Measurements from ENCODE around the gene SCMH1.

Gene SCMH1

GRCh38 chr1:40998668-40999067, 243.4 kb downstream of the SCMH1 start:
- DNase-seq (ENCODE audit: low spot score) = no peak

DNA sequence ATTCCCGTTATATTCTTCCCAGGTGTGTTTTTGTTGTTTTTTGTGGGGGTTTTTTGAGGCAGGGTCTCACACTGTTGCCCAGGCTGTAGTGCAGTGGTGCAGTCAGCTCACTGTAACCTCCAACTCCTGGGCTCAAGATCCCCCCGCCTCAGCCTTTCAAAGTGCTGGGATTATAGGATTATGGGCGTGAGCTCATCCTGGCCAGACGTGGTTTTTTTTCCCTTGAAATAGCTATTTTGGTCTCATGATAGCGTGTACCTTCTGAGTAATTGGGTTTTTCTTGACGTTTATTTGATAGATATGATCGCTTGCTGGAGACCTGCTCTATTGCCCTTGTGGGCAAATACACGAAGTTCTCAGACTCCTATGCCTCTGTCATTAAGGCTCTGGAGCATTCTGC, 245.0 kb downstream of the SCMH1 start:
- no peak for DNase-seq (ENCODE audit: low spot score)

DNA sequence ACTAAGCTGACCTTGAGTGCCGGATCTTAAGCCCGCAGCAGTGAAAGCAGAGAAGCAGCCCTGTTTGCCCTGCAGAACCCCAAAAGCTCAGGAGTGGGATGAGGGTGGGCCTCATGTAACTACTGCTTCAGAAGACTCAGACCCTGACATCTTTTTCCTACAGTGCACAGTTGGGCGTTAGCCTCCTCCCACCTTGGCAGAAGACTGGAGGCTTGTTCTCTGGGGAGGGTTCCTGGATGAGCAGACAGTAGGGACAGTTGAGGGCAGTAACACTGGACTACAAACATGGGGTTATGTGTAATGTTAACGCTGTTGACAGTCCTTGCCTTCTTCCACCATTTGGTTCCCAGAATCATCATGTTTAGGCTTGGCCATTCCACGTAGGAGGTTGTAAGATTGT, 253.0 kb downstream of the SCMH1 start:
- no peak for DNase-seq (ENCODE audit: low spot score)

- no peak for DNase-seq (ENCODE audit: low spot score)
Measured at GRCh38 chr1:40988280-40988679, 253.8 kb downstream of the SCMH1 start.

GRCh38 chr1:40987439-40988276, 254.4 kb downstream of the SCMH1 start:
- no peak for DNase-seq (ENCODE audit: low spot score)

DNA sequence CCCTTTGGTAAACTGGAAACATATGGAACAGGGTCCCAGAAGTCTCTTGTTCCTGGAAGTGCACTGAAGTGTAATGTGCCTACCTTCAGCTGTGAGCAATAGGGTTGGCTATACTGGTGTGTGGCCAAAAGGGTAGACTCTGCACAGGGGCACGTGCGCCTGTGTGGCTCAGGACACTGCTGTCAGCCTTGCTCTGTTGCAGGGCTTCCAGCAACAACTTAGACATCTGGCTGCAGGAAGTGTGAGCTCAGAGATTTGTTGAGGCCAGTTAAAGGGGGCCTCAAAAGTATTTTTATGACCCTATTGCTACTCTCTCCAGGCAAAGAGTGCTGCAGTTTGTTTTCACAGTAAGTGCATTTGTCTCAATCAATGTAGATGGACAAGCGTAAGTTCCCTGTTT, 255.2 kb downstream of the SCMH1 start:
- no peak for DNase-seq (ENCODE audit: low spot score)

DNA sequence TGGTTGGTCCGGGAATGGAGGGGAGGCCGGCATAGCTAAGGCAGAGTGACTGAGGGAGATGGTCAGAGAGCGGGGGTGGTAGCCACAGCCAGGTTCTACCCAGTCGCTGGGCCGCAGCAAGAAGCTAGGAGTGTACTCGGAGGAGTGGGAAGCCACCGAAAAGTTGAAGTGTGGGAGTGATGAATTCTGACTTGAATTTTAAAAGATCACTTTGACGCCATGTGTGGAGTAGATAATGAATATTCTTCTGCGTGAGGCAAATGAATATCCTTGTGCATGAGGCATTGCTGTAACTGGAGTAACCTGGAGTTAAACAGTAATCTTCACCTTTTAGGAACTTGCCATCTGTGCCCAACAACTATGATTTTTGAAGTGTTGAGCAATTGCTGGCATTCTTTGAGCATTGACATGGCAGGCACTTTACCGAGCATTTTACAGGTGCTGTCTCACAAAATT, 255.8 kb downstream of the SCMH1 start:
- no peak for DNase-seq (ENCODE audit: low spot score)

- DNase-seq (ENCODE audit: low spot score) = no peak
Measured at GRCh38 chr1:40985875-40986274, 256.2 kb downstream of the SCMH1 start.

- no peak for DNase-seq (ENCODE audit: low spot score)
Measured at GRCh38 chr1:40985161-40985560, 256.9 kb downstream of the SCMH1 start.

GRCh38 chr1:40984531-40984930, 257.6 kb downstream of the SCMH1 start:
- DNase-seq (ENCODE audit: low spot score) = no peak

DNA sequence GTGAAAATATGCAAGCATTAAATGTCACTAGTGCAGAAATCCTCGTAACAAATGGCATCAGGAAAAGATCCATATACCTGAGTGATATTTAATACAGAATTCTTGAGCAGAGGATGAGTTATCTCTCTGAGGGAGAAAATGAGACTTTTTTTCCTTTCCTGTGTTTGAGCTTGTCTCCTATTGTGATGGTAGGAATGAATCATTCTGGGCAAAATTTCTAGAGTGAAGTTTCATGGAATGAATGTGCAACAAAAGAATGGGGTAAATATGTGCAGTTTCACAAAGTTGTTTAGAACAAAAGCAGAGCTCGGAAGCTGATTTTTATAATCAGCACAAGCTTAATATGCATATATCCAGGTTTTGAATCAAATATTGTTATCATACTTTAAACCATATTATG, 258.0 kb downstream of the SCMH1 start:
- no peak for DNase-seq (ENCODE audit: low spot score)

GRCh38 chr1:40983286-40983685, 258.8 kb downstream of the SCMH1 start:
- DNase-seq (ENCODE audit: low spot score) = no peak

- no peak for DNase-seq (ENCODE audit: low spot score)
Measured at GRCh38 chr1:40982721-40983120, 259.4 kb downstream of the SCMH1 start.

DNA sequence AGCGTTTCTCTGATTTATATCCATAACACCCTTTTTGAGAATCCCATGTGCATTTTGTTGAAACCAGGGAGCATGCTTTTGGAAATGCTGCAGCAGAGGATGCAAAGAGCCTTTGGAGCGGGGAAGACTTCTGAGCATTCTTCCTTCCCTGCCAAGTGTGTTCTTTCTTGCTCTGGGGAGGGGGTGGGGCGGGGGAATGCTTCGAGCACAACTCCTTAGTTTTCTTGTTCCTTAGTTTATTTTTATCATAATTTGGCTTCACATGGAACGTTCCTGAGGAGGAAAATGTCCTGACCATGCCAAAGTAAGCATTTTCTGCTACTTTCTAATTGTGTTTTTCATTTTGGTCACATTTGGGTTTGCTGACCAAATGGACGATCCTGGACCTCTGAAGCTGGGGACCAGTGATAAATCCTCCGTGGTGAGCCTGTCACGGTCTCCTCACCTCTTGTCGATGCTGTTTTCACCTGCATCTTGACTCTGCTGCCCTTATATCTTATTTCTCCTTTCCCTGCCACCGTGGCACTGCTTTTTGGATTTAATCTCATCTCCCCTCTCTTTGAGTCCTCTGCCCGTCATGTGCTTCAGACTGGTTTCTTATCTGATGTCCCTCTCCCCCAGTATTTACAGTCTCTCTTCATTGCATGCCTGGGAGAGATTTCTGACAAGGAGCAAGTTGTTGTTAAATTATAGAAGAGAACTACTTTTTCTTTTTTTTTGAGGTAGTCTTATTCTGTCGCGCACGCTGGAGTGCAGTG, 260.2 kb downstream of the SCMH1 start:
- no peak for DNase-seq (ENCODE audit: low spot score)

DNA sequence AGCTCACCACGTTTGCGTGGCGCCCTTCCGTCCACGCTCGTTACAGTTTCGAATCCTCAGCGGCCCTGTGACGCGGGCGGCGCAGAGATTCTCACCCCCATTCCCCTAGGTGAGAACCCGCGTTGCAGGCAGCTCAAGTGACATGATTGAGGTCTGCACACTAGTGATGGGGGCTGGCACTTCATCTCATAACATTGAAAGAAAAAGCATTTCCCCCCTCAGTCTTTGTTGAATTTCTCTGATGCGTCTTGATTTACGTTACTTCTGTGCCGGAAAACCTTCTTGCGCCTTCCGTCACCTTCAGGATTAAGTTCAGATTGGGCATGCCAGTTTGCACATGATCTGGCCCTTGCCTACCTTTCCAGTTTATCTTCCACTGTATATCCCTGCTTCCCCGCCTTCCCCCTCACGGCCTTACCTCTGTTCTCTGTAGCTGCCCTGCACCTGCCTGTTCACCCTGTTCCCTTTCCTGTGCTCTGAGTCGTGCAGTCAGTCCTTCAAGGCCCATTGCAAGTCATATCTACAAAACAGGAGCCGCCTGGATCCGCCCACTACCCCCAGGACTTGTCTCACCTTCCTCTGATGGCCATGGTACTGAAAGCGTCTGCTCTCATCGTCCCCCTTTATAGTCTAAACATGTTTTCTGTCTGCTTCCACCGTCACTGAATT, 261.5 kb downstream of the SCMH1 start:
- DNase-seq (ENCODE audit: low spot score) = no peak

DNA sequence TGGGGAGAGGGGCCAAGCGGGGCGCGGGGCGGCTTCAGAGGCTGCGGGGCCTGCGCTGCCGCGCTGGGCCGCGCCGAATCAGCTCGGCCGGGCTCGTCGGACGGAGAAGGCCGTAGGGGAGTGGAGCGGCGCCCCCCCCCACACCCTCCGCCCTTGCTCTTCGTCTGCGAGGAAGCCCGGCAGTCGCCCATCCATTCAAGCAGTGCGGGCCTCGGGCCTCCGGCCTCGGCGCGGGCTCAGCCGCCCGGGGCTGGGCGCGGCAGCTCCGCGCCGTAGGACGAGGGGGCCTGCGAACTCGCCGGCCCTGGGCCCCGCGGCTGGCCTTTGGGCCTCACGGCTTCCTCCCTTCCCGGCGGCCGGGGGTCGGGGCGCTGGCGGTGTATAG, 262.0 kb downstream of the SCMH1 start:
- DNase-seq (ENCODE audit: low spot score) = no peak

DNA sequence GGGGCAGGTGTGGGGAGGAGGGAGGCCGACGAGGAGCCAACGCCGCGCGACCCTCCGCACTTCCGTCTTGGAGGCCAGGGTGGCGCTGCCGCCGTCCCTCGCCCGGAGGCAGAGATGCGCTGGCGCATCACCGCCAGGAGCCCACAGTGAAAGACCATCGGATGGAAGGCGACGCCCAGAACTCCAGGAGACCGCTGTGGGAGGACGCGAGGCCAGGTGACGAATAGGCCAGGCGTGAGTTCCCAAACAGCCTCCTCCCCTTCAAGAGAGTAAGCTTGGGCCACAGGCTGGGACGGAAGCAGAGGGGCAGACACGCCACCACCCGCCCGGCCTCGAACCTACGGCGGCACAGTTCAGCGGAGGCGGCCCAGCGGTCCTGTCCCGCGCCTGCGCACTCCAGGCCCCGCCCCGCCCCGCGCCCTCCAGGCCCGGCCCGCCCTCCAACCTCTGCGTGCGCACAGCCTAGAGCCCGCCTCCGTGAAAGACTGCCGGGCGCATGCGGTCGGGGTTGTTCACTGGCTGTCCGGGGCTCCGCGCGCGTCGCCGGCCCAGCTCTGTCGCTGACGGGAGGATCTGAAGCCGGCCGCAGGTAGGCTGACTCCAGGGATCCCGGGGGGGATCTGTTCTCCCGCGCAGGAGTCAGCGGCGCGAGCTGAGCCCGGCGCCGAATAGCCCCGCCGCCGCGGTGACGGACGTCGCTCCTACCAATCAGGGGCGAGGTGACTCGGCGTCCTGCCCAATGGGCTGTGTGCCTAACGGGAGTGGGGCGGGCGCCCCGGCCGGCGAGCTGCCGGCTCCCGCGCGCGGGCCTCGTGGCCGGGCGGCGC, 262.7 kb downstream of the SCMH1 start, which contains the start of gene CTPS1:
TSS of gene CTPS1 (plus strand) at position 456 of the 827 bp plus-strand sequence. CDS start 3,595 bp downstream, outside the sequence.
- peak; percentile 99 for DNase-seq (ENCODE audit: low spot score)

DNA sequence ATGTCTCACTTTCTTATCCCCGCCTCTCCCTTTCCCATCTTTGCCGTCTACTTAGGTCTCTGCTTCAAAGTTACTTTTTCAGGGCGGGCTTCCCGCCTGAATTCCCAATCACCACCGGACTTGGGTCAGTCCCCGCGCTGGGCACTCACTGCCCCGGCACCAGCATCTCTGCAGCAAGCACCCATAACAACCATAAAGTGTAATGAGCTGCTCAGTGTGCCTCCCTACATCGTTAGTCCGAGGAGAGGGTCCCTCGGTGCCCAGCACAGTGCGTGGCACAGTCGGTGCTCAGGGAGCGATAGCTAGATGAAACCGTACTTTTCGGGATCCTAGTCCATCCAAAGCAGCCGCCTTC, 263.2 kb downstream of the SCMH1 start:
- no peak for DNase-seq (ENCODE audit: low spot score)

DNA sequence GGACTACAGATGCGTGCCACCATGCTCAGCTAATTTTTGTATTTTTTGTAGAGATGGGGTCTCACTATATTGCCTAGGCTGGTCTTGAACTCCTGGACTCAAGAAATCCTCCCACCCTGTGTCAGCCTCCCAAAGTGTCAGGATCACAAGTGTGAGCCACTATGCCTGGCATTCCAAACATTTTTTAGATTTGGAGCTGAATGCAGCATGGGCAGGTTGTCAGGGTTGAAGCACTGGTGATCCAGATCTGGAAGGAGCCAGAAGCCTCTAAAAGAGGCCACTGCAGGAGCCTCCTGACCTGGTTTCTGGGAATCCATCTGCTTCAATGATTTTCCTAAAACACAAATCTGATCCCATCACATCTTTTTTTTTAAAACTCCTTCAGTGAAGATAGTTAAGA, 264.4 kb downstream of the SCMH1 start:
- DNase-seq (ENCODE audit: low spot score) = no peak

All from left forelimb (tissue), 1 donor.